Epithelial cell of proximal tubule (primary cell): ENCODE data around the gene HEPN1. TPM values are rescaled to one million over a fixed set of nuclear protein-coding genes. Genes with fewer than 3 reads are reported as not detected.

ENCODE experiments used
- total RNA-seq: library from RNA; depleted of rRNA; stranded (reverse); fragments of >200 nt; gene quantifications from 2 replicates; pipeline ENCODE4 v1.2.3, GENCODE V29; 2015

Gene HEPN1
- total RNA-seq, 1 donor from 2014 or later = not detected

Other genes with a start within 250 kb of the HEPN1 start
- gene SIAE, start 245.5 kb upstream of the HEPN1 start, total RNA-seq = 3.5 and 8.2 TPM in 2 replicates
- 21.2 and 28.1 TPM in 2 replicates for gene SPA17, start 245.3 kb upstream of the HEPN1 start, total RNA-seq
- 2.7 and 5.8 TPM in 2 replicates for gene NRGN, start 179.3 kb upstream of the HEPN1 start, total RNA-seq
- 0.29 and 0.40 TPM in 2 replicates for gene VSIG2, start 167.0 kb upstream of the HEPN1 start, total RNA-seq
- 1.8 and 9.9 TPM in 2 replicates for gene ESAM, start 157.0 kb upstream of the HEPN1 start, total RNA-seq
- gene MSANTD2, start 118.8 kb upstream of the HEPN1 start, total RNA-seq = 7.2 and 8.5 TPM in 2 replicates
- gene ROBO3, start 53.8 kb upstream of the HEPN1 start, total RNA-seq = 18.9 and 30.6 TPM in 2 replicates
- gene ROBO4, start 21.4 kb upstream of the HEPN1 start, total RNA-seq = 1.4 and 1.9 TPM in 2 replicates
- gene HEPACAM, start 16.8 kb downstream of the HEPN1 start, total RNA-seq = under 0.01 TPM in 1 of 2 replicates, not detected in the other
- gene CCDC15, start 35.0 kb downstream of the HEPN1 start, total RNA-seq = 3.3 and 3.4 TPM in 2 replicates
- 2.0 and 2.7 TPM in 2 replicates for gene SLC37A2, start 144.1 kb downstream of the HEPN1 start, total RNA-seq
- 8.2 and 19.7 TPM in 2 replicates for gene TMEM218, start 192.4 kb downstream of the HEPN1 start, total RNA-seq
- 0.14 TPM in 1 of 2 replicates, not detected in the other for gene PKNOX2, start 245.5 kb downstream of the HEPN1 start, total RNA-seq